Muscle layer of duodenum (tissue), 2 donors: ENCODE results near the gene PXMP4.
A peak's percentile ranks its signal among the peaks of the same experiment; 100 is the strongest.

Experiments
- H3K27ac ChIP-seq: one replicate; pipeline ENCODE4 v1.7.0; 2013; ENCODE audit warnings: mild to moderate bottlenecking, low read length
- H3K27me3 ChIP-seq: one replicate; pipeline ENCODE4 v1.7.0; 2013; ENCODE audit warnings: low read depth, mild to moderate bottlenecking, control low read depth, low read length
- H3K36me3 ChIP-seq, 2 donors: one replicate each; pipeline ENCODE4 v1.7.0; 2013; ENCODE audit warnings: low read length in 2 of 2, control low read depth in 1 of 2, mild to moderate bottlenecking in 1 of 2; ENCODE audit not compliant: insufficient read depth in 2 of 2, control insufficient read depth in 1 of 2
- H3K4me1 ChIP-seq, 2 donors: one replicate each; pipeline ENCODE4 v1.7.0; 2013; ENCODE audit warnings: low read length in 2 of 2, mild to moderate bottlenecking in 2 of 2, control low read depth in 1 of 2, moderate library complexity in 1 of 2; ENCODE audit not compliant: insufficient read depth in 2 of 2, control insufficient read depth in 1 of 2
- H3K4me3 ChIP-seq, 2 donors: one replicate each; pipeline ENCODE4 v1.7.0; 2013; ENCODE audit warnings: low read length in 2 of 2, low read depth in 1 of 2, mild to moderate bottlenecking in 1 of 2
- H3K9me3 ChIP-seq, 2 donors: one replicate each; pipeline ENCODE4 v1.7.0; 2013; ENCODE audit warnings: low read length in 2 of 2, control low read depth in 1 of 2, mild to moderate bottlenecking in 1 of 2; ENCODE audit not compliant: control insufficient read depth in 1 of 2
- donor health status: healthy.

The PXMP4 gene

GRCh38 chr20:33671573-33672288, 48.4 kb downstream of the PXMP4 start:
- peaks cover 0 to 4% of the 10 kb centered on the region in 2 donors for H3K36me3 ChIP-seq
- H3K27me3 ChIP-seq: no peaks in the 10 kb centered on the region
- H3K4me3 ChIP-seq: no peak overlapping the region
- H3K27ac ChIP-seq: no peak overlapping the region
- H3K9me3 ChIP-seq: no peaks in the 10 kb centered on the region
- peaks cover 20 to 55% of the 10 kb centered on the region in 2 donors for H3K4me1 ChIP-seq

DNA sequence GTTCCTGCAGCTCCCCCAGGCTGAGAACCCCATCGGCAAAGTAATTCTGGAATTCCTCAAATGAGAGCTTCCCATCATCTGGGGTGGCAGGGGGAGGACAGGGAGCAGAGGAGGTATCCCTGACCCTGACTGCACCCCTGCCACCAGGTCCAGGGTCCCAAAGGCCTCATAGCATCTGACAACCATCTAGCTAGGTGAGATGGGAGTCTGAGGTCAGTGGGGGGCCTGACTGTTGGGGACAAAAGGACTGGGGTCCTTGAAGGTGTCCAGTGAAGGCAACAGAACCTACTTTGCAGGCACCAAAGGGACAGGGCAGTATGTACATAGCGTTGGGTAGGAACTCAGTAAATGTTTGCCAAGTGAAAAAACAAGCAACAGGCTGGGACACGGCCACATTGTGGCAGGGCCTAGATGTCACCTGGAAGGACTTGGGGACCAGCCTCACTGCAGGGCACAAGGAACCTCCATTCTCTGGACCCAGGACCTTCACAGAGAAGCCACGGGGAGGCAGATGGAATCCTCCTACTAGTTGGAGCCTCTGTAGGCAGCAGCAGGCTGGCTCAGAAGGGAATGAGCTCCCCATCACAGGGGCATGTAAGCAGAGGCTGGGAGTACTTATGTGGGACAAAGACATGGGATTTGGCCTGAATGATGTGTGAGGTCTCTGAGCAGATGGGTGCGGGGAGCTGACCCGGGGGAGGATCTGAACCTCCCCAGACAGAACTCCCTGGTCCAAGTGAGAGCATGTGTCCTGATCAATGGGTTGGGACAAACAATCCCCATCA, 49.2 kb downstream of the PXMP4 start:
- Histone ChIP-seq H3K36me3 (peaks cover 0 to 4% of the 10 kb centered on the region in 2 donors), H3K27me3 (no peaks in the 10 kb centered on the region), H3K27ac (no peak overlapping the region), H3K9me3 (no peaks in the 10 kb centered on the region), H3K4me3 (no peak overlapping the region), H3K4me1 (peaks cover 23 to 54% of the 10 kb centered on the region in 2 donors)

DNA sequence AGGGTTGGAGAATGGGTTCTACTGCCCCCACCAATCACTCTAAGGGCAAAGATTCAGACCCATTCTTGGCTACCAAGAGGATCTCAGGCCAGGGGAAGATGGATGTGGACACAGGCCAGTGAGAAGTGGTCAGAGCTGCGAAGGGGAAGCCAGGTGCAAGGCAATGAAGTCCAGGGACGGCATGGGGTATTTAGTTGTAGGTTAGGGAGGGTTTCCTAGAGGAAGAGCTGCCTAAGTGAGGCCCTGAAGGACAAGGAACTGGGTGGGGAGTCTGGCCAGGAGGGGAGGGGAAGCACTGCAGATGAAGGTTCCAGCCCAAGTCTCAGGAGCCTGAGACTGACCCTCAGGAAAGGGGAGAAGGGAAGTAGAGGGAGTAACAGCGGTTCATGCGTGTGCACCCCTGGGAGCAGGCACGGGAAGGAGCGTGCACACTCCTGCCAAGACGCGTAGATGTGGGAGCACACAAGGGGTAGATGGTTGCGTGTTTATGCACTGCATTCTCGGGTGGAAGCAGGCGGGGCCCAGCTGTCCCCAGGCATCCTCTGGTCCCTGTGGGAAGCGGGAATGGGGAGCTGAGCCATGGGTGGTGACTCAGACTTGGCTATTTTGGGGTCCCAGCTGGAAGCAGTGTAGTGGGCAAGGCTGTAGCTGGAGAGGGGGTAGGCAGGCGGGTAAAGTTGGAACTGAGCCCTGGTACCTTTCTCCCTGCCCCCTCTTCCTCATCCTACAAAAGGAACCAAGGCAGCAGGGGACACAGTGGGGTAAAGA, 50.1 kb downstream of the PXMP4 start:
- Histone ChIP-seq H3K9me3 (no peaks in the 10 kb centered on the region), H3K4me1 (peaks cover 14 to 46% of the 10 kb centered on the region in 2 donors), H3K27me3 (no peaks in the 10 kb centered on the region), H3K36me3 (peaks cover 0 to 4% of the 10 kb centered on the region in 2 donors), H3K27ac (no peak overlapping the region), H3K4me3 (no peak overlapping the region)

GRCh38 chr20:33669224-33669623, 50.9 kb downstream of the PXMP4 start:
- H3K27ac ChIP-seq: no peak overlapping the region
- peaks cover 15 to 48% of the 10 kb centered on the region in 2 donors for H3K4me1 ChIP-seq
- H3K4me3 ChIP-seq: no peak overlapping the region

GRCh38 chr20:33668466-33669155, 51.5 kb downstream of the PXMP4 start:
- Histone ChIP-seq H3K4me1 (peaks cover 19 to 49% of the 10 kb centered on the region in 2 donors), H3K27me3 (no peaks in the 10 kb centered on the region), H3K36me3 (peaks cover 0 to 4% of the 10 kb centered on the region in 2 donors), H3K9me3 (no peaks in the 10 kb centered on the region), H3K4me3 (no peak overlapping the region), H3K27ac (no peak overlapping the region)

More at GRCh38 chr20:33669224-33669623, 50.9 kb downstream of the PXMP4 start:
- Histone ChIP-seq H3K9me3 (no peaks in the 10 kb centered on the region), H3K27me3 (no peaks in the 10 kb centered on the region), H3K36me3 (peaks cover 0 to 4% of the 10 kb centered on the region in 2 donors)

- H3K27me3 ChIP-seq: no peaks in the 10 kb centered on the region
- H3K36me3 ChIP-seq: peaks cover 0 to 4% of the 10 kb centered on the region in 2 donors
- H3K27ac ChIP-seq: no peak overlapping the region
- H3K4me1 ChIP-seq: peaks cover 14 to 45% of the 10 kb centered on the region in 2 donors
- H3K4me3 ChIP-seq: peak overlapping the region; percentile 59 to 80
- H3K9me3 ChIP-seq: no peaks in the 10 kb centered on the region
Measured at GRCh38 chr20:33667676-33668465, 52.2 kb downstream of the PXMP4 start.

- Histone ChIP-seq H3K4me1 (peaks cover 11 to 44% of the 10 kb centered on the region in 2 donors), H3K27me3 (no peaks in the 10 kb centered on the region), H3K27ac (no peak overlapping the region), H3K36me3 (peaks cover 0 to 4% of the 10 kb centered on the region in 2 donors), H3K4me3 (peak overlapping the region; percentile 59 to 80), H3K9me3 (no peaks in the 10 kb centered on the region)
Measured at GRCh38 chr20:33667245-33667675, 52.9 kb downstream of the PXMP4 start.

GRCh38 chr20:33666293-33667244, 53.5 kb downstream of the PXMP4 start, which contains the start of gene ACTL10:
TSS of gene ACTL10 (plus strand) at chr20:33666943. CDS start at chr20:33667498, 555 bp downstream.
- Histone ChIP-seq H3K9me3 (no peaks in the 10 kb centered on the region), H3K27ac (peak within 1 kb of the TSS; percentile 83), H3K36me3 (peaks cover 0 to 4% of the 10 kb centered on the region in 2 donors), H3K27me3 (no peaks in the 10 kb centered on the region), H3K4me3 (peak within 1 kb of the TSS; percentile 59 to 80), H3K4me1 (peaks cover 11 to 42% of the 10 kb centered on the region in 2 donors)

DNA sequence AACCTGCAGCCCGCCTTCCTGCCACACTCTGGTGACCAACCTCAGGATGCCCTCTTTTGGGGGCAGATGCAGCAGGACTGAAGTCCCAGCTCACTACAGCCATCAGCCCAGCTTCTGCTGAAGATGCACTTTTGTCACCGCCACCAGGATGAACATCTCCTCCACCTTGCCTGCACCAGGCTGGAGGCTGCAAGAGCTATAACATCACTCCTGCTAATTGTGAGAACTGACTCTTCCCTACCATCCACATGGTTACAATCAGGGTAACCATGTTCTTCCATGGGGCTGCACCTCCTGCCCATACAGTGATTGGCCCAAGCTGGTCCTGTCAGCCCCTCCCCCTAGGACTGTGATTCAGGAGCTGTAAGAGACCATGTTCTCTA, 55.4 kb downstream of the PXMP4 start:
- H3K9me3 ChIP-seq: no peaks in the 10 kb centered on the region
- no peak overlapping the region for H3K4me3 ChIP-seq
- no peaks in the 10 kb centered on the region for H3K27me3 ChIP-seq
- H3K4me1 ChIP-seq: peaks cover 11 to 42% of the 10 kb centered on the region in 2 donors
- no peak overlapping the region for H3K27ac ChIP-seq
- peaks cover 0 to 9% of the 10 kb centered on the region in 2 donors for H3K36me3 ChIP-seq
